ENCODE results near the gene ASPA. TPM values are rescaled to one million over a fixed set of nuclear protein-coding genes. Genes with fewer than 3 reads are reported as not detected.

The ASPA gene
- total RNA-seq, 4 donors from 2014 or later: 0.50 to 2.1 (median 0.78) TPM

- intact Hi-C loops (cut with DNase I): no loop called here
- Histone ChIP-seq H3K27me3 (no peaks in the 10 kb centered on the region), H3K9me3 (no peaks in the 10 kb centered on the region), H3K36me3 (no peaks in the 10 kb centered on the region), H3K27ac (no peak overlapping the region), H3K4me1 (no peaks in the 10 kb centered on the region), H3K4me3 (replicated peaks in 1 of 3) (no peak overlapping the region)
- TF ChIP-seq POLR2A (IDR thresholded peaks at IDR 0.05) (no peak), CTCF (IDR thresholded peaks at IDR 0.05) (no peak)
- no peak for DNase-seq
- 89 to 94% methylated on average over 13 of the region's 13 CpGs for WGBS, 2 donors
Observed at GRCh38 chr17:3524024-3524423, 48.2 kb downstream of the ASPA start.

- 82 to 91% methylated on average over 4 to 12 of the region's 12 CpGs for WGBS, 2 donors
Observed at GRCh38 chr17:3526491-3526890, 50.7 kb downstream of the ASPA start.

GRCh38 chr17:3526971-3527370 is 51.2 kb downstream of the ASPA start:
- TF ChIP-seq CTCF (IDR thresholded peaks at IDR 0.05) (no peak), POLR2A (IDR thresholded peaks at IDR 0.05) (no peak)
- no peaks in the 10 kb centered on the region for H3K4me1 ChIP-seq
- intact Hi-C loops (cut with DNase I): no loop called here
- H3K27me3 ChIP-seq: no peaks in the 10 kb centered on the region
- H3K36me3 ChIP-seq: no peaks in the 10 kb centered on the region
- H3K27ac ChIP-seq: no peak overlapping the region
- no peaks in the 10 kb centered on the region for H3K9me3 ChIP-seq
- 84 to 85% methylated on average over 10 of the region's 10 CpGs for WGBS, 2 donors
- no peak overlapping the region for H3K4me3 ChIP-seq (replicated peaks in 1 of 3)
- DNase-seq: no peak

More at GRCh38 chr17:3526491-3526890, 50.7 kb downstream of the ASPA start:
- Histone ChIP-seq H3K27ac (no peak overlapping the region), H3K4me1 (no peaks in the 10 kb centered on the region), H3K9me3 (no peaks in the 10 kb centered on the region), H3K36me3 (no peaks in the 10 kb centered on the region), H3K4me3 (replicated peaks in 1 of 3) (no peak overlapping the region), H3K27me3 (no peaks in the 10 kb centered on the region)
- no peak for DNase-seq
- intact Hi-C loops (cut with DNase I): no loop called here
- TF ChIP-seq CTCF (IDR thresholded peaks at IDR 0.05): no peak
- TF ChIP-seq POLR2A (IDR thresholded peaks at IDR 0.05): no peak

- no peak for DNase-seq
- H3K9me3 ChIP-seq: no peaks in the 10 kb centered on the region
- intact Hi-C loops (cut with DNase I): no loop called here
- H3K27me3 ChIP-seq: no peaks in the 10 kb centered on the region
- H3K4me1 ChIP-seq: no peaks in the 10 kb centered on the region
- H3K36me3 ChIP-seq: no peaks in the 10 kb centered on the region
- no peak overlapping the region for H3K4me3 ChIP-seq (replicated peaks in 1 of 3)
- TF ChIP-seq POLR2A (IDR thresholded peaks at IDR 0.05) (no peak), CTCF (IDR thresholded peaks at IDR 0.05) (no peak)
- no peak overlapping the region for H3K27ac ChIP-seq
- 90 to 93% methylated on average over 5 of the region's 5 CpGs for WGBS, 2 donors
Observed at GRCh38 chr17:3527468-3527867, 51.7 kb downstream of the ASPA start.

- Histone ChIP-seq H3K27me3 (no peaks in the 10 kb centered on the region), H3K27ac (no peak overlapping the region), H3K9me3 (no peaks in the 10 kb centered on the region), H3K4me1 (no peaks in the 10 kb centered on the region), H3K4me3 (replicated peaks in 1 of 3) (no peak overlapping the region), H3K36me3 (no peaks in the 10 kb centered on the region)
- DNase-seq: no peak
- TF ChIP-seq POLR2A (IDR thresholded peaks at IDR 0.05) (no peak), CTCF (IDR thresholded peaks at IDR 0.05) (no peak)
- intact Hi-C loops (cut with DNase I): no loop called here
- WGBS, 2 donors: 89 to 94% methylated on average over 8 of the region's 8 CpGs
Observed at GRCh38 chr17:3527896-3528295, 52.1 kb downstream of the ASPA start.
